Measurements from ENCODE around the gene CDH15. TPM values are rescaled to one million over a fixed set of nuclear protein-coding genes. Genes with fewer than 3 reads are reported as not detected.
A peak's percentile ranks its signal among the peaks of the same experiment; 100 is the strongest.

CDH15 gene
- total RNA-seq, 4 donors from 2014 or later, result 0.84 to 8.1 (median 1.9) TPM

- H3K27me3 ChIP-seq, result peaks cover 0 to 59% of the 10 kb centered on the region in 2 donors
- TF ChIP-seq, protein P1, sequence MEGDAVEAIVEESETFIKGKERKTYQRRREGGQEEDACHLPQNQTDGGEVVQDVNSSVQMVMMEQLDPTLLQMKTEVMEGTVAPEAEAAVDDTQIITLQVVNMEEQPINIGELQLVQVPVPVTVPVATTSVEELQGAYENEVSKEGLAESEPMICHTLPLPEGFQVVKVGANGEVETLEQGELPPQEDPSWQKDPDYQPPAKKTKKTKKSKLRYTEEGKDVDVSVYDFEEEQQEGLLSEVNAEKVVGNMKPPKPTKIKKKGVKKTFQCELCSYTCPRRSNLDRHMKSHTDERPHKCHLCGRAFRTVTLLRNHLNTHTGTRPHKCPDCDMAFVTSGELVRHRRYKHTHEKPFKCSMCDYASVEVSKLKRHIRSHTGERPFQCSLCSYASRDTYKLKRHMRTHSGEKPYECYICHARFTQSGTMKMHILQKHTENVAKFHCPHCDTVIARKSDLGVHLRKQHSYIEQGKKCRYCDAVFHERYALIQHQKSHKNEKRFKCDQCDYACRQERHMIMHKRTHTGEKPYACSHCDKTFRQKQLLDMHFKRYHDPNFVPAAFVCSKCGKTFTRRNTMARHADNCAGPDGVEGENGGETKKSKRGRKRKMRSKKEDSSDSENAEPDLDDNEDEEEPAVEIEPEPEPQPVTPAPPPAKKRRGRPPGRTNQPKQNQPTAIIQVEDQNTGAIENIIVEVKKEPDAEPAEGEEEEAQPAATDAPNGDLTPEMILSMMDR (IDR thresholded peaks at IDR 0.05), result no peak
- TF ChIP-seq POLR2A (IDR thresholded peaks at IDR 0.05) (no peak), EP300 (IDR thresholded peaks at IDR 0.05) (no peak)
- WGBS, 2 donors, result 64 to 74% methylated on average over 22 to 23 of the region's 23 CpGs
These were observed 3.0 kb upstream of the CDH15 start for GRCh38 chr16:89168381-89169189.

DNA sequence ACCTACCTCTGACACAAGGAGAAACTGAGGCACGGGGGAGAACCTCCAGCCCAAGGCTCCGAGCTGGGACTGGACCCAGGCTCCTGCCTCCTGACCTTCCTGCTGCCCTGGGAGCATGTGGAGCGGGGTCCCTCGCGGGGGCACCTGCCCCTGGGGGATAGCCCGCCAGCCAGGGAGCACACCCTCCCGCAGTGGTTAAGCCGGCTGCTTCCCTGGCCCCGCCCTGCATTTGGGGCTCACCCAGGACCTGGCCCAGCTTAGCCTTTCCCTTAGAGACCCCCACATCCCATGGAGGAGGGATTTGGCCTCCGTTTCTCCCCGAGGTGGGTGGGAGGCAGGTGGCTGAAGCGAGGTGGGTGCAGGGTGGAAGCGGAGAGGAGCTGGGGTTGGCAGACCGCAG, 1.8 kb upstream of the CDH15 start:
- Histone ChIP-seq H3K27ac (no peak overlapping the region), H3K9me3 (no peaks in the 10 kb centered on the region), H3K4me1 (peaks cover 3 to 54% (median 20%) of the 10 kb centered on the region in 4 donors), H3K36me3 (no peaks in the 10 kb centered on the region), H3K27me3 (peaks cover 0 to 59% of the 10 kb centered on the region in 2 donors), H3K4me3 (no peak overlapping the region)
- 79 to 83% methylated on average over 12 to 14 of the region's 14 CpGs for WGBS, 2 donors
- DNase-seq (ENCODE audit: low spot score in 2 of 2), result no peak
- TF ChIP-seq EP300 (IDR thresholded peaks at IDR 0.05) (no peak), POLR2A (IDR thresholded peaks at IDR 0.05) (no peak)
- TF ChIP-seq, protein P1 (IDR thresholded peaks at IDR 0.05), result no peak

More at GRCh38 chr16:89168381-89169189, 3.0 kb upstream of the CDH15 start:
- H3K4me1 ChIP-seq, result peaks cover 3 to 49% (median 17%) of the 10 kb centered on the region in 4 donors
- no peaks in the 10 kb centered on the region for H3K36me3 ChIP-seq
- DNase-seq (ENCODE audit: low spot score in 2 of 2), result no peak
- no peak overlapping the region for H3K4me3 ChIP-seq
- no peaks in the 10 kb centered on the region for H3K9me3 ChIP-seq
- H3K27ac ChIP-seq, result no peak overlapping the region

DNA sequence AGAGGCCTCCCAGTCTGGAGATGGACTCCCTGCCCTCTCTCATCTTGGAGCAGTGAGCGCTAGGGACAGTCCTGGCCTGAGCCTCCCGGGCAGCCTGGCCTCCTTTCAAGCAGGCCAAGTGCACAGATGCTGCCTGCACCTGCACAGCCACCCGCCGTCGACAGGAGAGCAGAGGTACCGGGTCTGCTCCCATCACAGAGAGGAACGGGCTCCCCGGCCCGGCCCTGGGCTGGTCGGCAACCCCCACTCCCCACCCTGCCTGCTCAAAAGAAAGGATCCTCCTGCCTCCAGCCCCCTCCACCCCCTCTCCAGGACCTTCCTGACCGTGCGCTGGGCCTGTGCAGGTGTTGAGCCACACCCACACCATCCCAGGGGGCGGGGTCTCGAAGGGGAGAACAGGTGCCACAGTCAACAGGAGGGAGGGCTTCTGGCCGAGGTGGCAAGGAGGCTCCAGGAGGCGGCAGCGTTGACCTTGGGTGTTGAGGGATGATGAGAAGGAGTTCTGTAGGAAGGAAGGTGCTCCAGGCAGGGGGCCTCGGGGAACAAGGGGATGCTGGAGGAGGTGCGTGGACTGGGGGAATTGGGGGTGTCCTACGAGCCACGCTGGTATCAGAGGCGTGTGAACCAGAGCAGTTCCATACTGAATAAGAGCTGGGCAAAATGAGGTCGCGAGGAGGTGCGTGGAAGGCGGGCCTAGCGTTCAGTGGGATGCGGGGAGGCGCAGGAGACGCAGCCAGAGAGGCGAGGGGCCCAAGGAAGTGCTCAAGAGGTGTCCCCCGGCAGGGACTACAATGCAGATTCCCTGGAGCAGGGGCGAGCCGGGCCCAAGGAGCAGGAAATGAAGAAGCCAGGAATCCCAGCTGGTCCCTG, 967 bp upstream of the CDH15 start:
- H3K4me3 ChIP-seq, result peak overlapping the region in 2 of 4 donors; percentile 32 to 48
- no peak for DNase-seq (ENCODE audit: low spot score in 2 of 2)
- no peaks in the 10 kb centered on the region for H3K9me3 ChIP-seq
- H3K27ac ChIP-seq, result no peak overlapping the region
- TF ChIP-seq, protein P1 (IDR thresholded peaks at IDR 0.05), result no peak
- TF ChIP-seq EP300 (IDR thresholded peaks at IDR 0.05) (no peak), POLR2A (IDR thresholded peaks at IDR 0.05) (no peak)
- no peaks in the 10 kb centered on the region for H3K36me3 ChIP-seq
- peaks cover 3 to 61% (median 26%) of the 10 kb centered on the region in 4 donors for H3K4me1 ChIP-seq
- 10 to 17% methylated on average over 27 to 28 of the region's 34 CpGs for WGBS, 2 donors
- H3K27me3 ChIP-seq, result peaks cover 0 to 53% of the 10 kb centered on the region in 2 donors

DNA sequence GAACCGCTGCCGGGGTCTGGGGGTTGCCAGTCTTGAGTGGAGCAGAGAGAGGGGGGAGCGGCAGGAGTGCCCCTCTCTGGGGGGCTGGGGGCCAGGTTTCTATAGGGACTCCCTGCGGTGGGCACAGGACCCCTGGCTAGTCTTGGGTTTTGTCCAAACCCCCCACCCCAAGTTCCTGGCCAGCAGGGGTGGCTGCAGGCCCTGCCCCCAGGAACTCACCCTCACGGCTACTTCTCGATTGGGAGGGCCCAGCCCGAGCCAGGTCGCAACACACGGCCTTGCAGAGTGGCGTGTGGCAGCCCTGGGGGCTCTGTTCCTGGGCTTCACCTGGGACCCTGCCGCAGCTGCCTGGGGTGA, 601 bp downstream of the CDH15 start:
- peak overlapping the region in 1 of 4 donors; percentile 11 for H3K27ac ChIP-seq
- no peak overlapping the region for H3K4me3 ChIP-seq
- H3K36me3 ChIP-seq, result no peaks in the 10 kb centered on the region
- H3K9me3 ChIP-seq, result no peaks in the 10 kb centered on the region
- DNase-seq (ENCODE audit: low spot score in 2 of 2), result no peak
- peaks cover 3 to 66% (median 24%) of the 10 kb centered on the region in 4 donors for H3K4me1 ChIP-seq
- 75% methylated on average over 7 of the region's 11 CpGs; no CpG with 5 or more reads in 1 of the 2 donors for WGBS, 2 donors
- H3K27me3 ChIP-seq, result peaks cover 0 to 46% of the 10 kb centered on the region in 2 donors
- no peak for TF ChIP-seq POLR2A (IDR thresholded peaks at IDR 0.05)
- TF ChIP-seq, protein P1 (IDR thresholded peaks at IDR 0.05), result no peak
- TF ChIP-seq EP300 (IDR thresholded peaks at IDR 0.05), result no peak
